GM12892 (cell line): ENCODE results near the gene CCNL2.
A peak's percentile ranks its signal among the peaks of the same experiment; 100 is the strongest.

Experiments used
- DNase-seq: peaks from one replicate; pipeline ENCODE4 v3.0.0; 2011; ENCODE audit not compliant: insufficient read length
- FAIRE-seq: peaks from 2 replicates; lab custom pipeline; 2011; peaks lifted over from hg19 to GRCh38; lab: Jason Lieb, UNC
- POLR2A ChIP-seq: IDR thresholded peaks from 2 replicates; pipeline ENCODE4 v1.6.1; 2011; ENCODE audit warnings: low read depth, low read length, control low read depth
- POLR2AphosphoS5 ChIP-seq: IDR thresholded peaks from 2 replicates; pipeline ENCODE4 v1.6.1; 2011; ENCODE audit warnings: low read depth, low read length, control low read depth
- TAF1 ChIP-seq: IDR thresholded peaks from 2 replicates; pipeline ENCODE4 v1.6.1; 2011; ENCODE audit warnings: low read depth, mild to moderate bottlenecking, control low read depth, low read length, borderline replicate concordance

The CCNL2 gene

DNA sequence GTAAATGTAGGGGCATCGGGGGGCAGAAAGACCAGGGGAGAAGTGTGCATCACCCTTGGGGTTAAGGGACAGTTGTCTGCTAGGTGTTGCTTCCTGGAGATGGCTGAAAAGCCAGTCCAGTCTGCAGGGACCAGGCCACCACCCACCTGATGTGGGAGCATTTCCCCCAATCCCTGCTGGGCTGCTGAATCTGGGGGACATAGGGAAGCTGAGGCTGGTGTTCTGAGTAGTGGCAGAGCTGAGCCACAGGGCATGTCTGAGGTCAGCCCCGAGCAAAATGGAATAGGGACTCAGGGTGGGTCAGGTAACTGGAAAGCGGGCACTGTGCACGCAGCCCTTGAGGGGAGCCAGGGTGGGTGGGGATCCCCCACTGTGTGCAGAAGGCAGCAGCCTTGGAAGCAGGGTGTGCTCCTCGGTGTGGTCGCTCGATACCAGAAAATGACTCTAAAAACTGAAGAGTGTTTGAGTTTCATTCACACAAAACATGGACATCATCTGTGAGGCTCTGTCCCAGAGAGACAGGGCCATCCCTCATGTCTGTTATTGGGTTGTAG lies 2.4 kb upstream of the CCNL2 start:
- TF ChIP-seq POLR2AphosphoS5 (peak; percentile 71), POLR2A (no peak; the same call in 1 of the 2 replicates), TAF1 (no peak)
- FAIRE-seq (no peak), DNase-seq (no peak)

DNA sequence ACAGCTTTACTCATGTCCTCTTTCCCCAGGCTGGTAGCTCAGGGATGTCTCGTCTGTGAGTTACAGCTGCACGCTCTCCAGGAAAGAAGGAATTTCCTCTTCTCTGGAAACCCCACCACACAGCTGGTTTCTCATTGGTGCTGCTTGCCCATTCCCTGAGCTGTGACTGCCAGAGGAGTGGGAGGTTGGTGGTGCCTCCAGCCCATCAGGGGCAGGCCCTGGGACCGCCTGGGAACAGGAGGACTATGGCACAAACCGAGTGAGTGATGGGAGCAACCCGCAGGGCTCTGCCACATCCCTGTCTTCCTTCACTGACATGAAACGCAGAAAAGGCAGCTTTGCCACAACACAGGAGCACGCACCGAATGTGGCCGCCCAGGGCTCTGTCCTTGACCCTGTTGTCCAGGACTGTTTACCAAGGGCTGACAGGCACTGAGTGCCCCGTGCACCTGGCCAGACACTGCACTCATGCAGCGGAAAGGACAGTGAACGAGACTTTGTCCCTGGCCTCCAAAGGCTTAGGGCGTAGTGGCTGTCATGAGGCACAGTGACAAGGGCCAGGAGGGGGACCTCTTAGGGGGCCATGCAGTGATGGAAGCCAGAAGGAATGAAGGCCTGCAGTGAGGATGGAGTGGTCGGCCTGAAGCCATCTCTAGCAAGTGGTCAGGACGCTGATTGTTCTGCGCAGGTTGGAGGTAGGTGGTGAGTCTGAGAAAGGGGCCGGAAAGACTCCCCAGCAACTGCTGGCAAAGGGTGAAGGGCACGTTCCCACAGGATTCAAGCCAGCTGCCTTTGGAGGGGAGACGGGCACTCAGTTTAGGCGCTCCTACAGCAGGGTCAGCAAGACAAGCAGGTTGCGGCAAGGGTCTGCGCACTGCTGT lies 1.7 kb upstream of the CCNL2 start:
- DNase-seq (no peak), FAIRE-seq (no peak)
- TF ChIP-seq POLR2A (no peak; the same call in 1 of the 2 replicates), TAF1 (no peak), POLR2AphosphoS5 (no peak)

DNA sequence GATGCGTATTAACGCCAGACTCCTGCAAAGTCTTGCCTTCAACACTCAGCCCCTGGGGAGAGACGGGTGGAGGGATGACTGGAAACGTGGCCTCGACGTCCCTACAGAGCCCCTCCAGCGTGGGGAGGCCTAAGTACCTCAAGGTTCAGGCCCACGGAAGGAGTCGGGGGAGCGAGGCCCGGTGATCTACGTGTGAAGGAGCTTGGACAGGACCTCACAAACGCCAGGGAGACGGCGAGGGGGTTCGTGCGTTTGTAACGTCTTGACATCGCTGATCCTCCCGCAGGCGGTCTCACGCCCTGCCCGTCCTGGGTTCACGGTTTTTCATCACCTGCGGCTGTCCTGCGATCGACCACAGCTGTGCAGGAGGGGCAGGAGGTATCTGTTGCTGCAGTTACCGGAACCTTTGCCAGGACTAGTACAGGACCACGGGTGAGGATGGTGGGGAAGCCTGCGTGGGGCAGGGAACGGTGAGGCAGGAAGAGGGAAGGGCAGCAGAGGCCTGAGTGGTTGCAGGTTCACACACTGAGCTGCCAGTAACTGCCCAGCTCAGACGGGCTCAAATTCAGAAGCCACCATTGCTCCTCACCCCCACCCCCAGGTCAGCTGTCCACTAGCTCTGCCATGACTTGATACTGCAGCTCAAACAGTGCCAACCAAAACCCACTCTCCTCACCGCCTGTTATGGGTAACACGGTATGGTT lies 889 bp upstream of the CCNL2 start:
- peak; percentile 72 for TF ChIP-seq POLR2A
- TF ChIP-seq TAF1 = no peak
- FAIRE-seq (no peak), DNase-seq (no peak)

DNA sequence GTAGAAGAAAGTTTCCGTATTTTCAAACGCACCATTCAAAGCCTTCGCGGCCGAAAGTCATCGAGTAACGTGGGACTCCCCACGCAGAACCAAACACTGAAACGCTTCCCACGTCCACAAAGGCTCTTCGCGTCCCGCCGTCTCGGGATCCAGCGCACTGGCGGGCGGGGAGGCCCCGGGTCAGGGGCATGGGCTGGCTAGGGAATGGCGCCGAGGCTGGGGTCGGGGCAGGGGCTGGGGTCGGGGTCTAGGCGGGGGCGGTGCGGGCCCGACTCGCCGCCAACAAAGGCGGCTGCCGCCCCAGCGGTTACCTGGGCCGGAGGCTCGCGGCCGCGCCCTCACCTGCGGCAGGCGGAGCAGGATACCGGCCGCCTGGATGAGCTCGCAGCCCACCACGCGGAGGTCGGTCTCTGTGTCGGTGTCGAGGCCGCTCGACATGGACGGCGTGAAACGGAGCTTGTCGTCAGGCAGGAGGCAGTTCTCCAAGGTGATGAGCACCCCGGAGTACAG lies 403 bp downstream of the CCNL2 start:
- TF ChIP-seq POLR2A (no peak), POLR2AphosphoS5 (peak; percentile 53; the same call in 1 of the 2 replicates), TAF1 (no peak)
- FAIRE-seq (no peak), DNase-seq (no peak)

DNA sequence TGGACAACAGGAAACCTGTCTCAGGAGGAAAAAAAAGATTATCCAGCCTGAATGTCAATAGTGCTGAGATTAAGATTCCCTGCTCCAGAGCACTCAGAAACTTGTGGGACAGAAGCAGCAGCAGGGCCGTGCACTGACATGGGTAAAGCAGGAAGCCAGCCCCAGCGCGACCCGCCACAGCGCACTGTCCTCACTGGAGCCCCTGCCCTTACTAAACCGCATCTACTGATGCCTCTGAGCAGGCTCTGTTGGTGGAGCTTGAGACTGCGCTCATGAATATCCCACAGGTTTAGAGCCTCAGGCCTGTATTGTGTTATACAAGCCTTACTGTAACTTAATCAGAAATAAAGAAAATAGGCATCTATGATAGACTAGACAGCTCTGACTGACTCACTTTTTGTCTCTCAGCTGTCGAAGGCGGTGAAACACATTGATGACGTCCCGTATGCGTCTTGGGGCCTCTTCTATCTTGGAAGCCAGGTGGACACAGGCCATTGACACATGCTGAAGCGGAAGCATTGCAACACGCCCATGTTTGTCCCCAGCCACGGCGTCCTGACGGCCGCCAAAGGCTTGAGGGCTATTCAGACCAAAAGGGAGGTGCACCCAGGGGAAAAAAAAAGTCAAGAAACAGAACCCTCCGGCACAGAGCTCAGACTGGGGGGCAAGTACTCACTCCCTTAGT lies 1.2 kb downstream of the CCNL2 start:
- DNase-seq = no peak
- TF ChIP-seq POLR2AphosphoS5 = no peak
- no peak for TF ChIP-seq POLR2A
- no peak for FAIRE-seq

DNA sequence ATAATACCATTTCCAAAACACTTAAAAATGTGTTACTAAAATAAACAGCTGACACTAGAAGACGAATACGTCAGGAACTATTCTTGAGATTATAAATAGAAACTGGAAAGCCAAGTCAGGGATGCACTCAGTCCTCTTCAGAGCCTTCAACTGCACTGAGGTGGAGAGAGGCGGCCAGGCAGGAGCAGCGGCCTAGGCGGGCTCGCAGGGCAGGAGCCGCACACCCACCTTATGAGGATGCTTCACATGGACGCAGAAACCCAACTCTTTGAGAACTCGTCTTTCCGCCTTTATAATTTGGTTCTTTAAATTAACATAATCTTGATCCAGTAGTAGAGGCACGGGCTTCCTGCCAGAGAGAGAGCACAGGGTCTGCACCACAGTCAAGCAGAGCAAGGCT lies 4.0 kb downstream of the CCNL2 start:
- FAIRE-seq (no peak), DNase-seq (no peak)

DNA sequence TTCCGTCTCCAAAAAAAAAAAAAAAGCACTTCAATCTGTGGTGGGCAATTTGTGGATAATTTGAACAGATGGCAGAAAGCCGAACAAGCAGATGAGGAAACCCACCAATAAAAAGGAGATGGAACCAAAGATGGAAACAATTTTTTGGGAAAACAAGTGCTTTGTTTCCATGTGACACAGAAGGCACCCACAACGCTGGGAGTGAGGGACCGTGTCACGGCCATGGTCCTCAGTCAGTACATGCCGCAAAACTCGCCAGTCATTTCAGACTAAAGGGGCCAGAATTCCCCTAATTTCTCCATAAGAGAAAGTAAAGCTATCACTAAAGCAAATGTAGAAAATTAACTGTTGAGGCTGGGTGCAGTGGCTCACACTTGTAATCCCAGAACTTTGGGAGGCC lies 5.0 kb downstream of the CCNL2 start:
- FAIRE-seq (no peak), DNase-seq (no peak)
- TF ChIP-seq TAF1 (no peak), POLR2AphosphoS5 (no peak), POLR2A (no peak)

More for the DNA sequence above, 4.0 kb downstream of the CCNL2 start:
- TF ChIP-seq POLR2AphosphoS5 (no peak), TAF1 (no peak), POLR2A (no peak)

DNA sequence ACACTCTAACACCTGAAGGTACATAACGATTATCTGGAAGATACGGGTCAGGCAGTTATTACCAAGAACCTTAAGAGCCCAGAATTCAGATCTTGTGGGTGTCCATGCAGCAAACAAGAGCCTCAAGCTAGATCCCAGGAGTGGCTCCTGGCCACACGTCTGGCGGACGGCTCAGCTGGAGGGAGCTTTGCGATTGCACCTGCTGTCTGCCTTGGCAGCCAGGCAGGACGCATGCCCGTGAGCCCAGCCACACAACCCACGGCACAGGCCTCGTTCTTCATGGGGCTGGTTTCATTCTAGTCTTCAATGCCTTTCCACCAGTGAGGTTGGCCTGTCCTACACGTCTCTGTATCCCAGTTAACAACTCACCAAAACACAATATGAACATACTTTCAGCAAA lies 5.7 kb downstream of the CCNL2 start:
- FAIRE-seq (no peak), DNase-seq (no peak)
- no peak for TF ChIP-seq POLR2AphosphoS5
- peak; percentile 34 for TF ChIP-seq POLR2A

DNA sequence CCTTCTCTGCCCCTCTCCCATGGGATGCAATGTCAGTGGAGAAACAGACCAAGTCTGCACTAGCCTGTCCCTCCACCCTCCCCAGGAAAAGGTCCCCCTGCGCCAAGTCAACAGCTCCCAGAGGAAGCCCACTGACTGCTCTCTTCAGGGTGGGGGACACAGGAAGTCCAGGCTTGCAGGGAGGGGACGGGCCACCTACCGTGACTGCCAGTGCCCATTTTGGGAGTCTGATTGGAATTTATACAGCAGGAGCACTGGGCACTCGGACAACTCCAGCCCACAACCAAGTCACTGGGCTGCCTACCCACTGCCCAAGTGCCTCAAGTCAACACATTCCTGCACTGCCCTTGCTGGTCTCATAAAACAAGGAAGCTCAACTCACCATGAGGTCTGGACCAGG lies 6.1 kb downstream of the CCNL2 start:
- FAIRE-seq (no peak), DNase-seq (no peak)
- no peak for TF ChIP-seq TAF1
- no peak for TF ChIP-seq POLR2AphosphoS5
- TF ChIP-seq POLR2A = no peak

DNA sequence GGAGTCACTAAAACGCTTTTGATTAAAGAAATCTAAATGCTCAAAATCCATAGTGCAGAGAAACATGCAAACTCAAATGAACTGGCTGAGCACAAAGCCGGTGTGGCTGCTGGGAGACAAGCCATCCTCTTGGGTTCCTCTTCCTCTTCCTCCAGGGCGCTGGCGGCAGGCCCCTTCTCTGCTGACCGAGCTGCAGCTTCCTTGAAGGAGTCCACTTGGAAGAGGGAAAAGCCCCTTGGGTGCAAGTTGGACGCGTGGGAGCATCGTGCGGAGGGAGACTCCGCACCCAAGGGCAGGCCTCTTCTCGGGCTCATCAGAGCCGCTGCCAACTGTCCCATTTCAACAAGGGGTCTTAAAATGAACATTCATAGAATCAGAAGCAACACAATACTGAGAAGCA lies 7.9 kb downstream of the CCNL2 start:
- FAIRE-seq (no peak), DNase-seq (no peak)
- TF ChIP-seq POLR2AphosphoS5 (no peak), POLR2A (no peak), TAF1 (no peak)

DNA sequence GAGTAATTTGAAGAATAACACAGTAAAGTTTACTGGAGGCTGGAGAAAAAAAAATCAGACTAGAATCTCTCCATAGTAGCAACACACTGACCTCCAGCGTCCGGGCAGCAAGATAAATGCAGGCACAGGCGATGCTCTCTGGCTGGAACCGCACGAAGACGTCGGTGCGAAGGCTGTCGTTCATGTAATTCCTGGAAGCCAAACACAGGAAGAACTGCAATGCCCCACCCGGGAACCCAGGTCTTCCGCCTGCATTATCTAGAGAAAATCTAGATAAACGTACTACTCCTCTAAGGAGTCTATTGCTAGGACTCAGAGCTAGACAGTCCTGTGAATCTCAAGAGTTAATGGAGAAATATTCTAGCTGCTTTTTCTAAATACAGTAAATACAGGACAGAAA lies 8.5 kb downstream of the CCNL2 start:
- no peak for FAIRE-seq
- no peak for DNase-seq
- TF ChIP-seq TAF1 (no peak), POLR2A (no peak), POLR2AphosphoS5 (no peak)
